Measurements from ENCODE around the gene HS6ST3. TPM values are rescaled to one million over a fixed set of nuclear protein-coding genes. Genes with fewer than 3 reads are reported as not detected.

The HS6ST3 gene
- total RNA-seq, 1 experiment from 2014 or later = not detected

DNA sequence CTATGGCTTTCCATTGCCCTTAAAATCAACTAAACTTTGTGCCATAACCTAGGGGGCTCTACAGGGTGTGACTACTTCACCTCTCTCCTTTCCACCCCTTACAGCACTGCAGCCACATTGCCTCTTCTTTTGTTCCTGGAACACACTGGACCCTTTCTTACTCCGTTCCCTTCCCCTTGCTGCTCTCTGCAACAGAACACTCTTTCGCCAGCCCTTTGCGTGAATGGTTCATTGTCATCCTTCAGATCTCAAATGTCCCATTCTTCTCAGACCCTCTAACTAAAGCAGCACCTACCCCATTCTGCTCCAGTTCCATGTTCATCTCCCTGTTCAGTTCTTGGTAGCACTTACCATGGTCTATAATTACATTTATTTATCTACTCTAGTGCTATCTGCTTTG lies 696.1 kb downstream of the HS6ST3 start:
- intact Hi-C loops (cut with micrococcal nuclease; ENCODE audit: unreplicated experiment) = no loop called here
- CTCF ChIA-PET = no interaction called here
- H3K36me3 ChIP-seq (ENCODE audit: control insufficient read depth, insufficient read depth, low read length) = no peaks in the 10 kb centered on the region
- H3K9me3 ChIP-seq = no peaks in the 10 kb centered on the region
- no peak overlapping the region for H3K4me3 ChIP-seq (ENCODE audit: low read depth, low read length)
- Mint-ChIP-seq H3K36me3 (ENCODE audit: insufficient read depth, unreplicated experiment) (no peaks in the 10 kb centered on the region), H3K4me1 (ENCODE audit: low read depth, unreplicated experiment) (no peaks in the 10 kb centered on the region), H3K27ac (ENCODE audit: unreplicated experiment) (no peak overlapping the region), H3K27me3 (ENCODE audit: insufficient read depth, unreplicated experiment) (peaks cover 17% of the 10 kb centered on the region), H3K4me3 (ENCODE audit: unreplicated experiment) (no peak overlapping the region), H3K9me3 (ENCODE audit: unreplicated experiment) (no peaks in the 10 kb centered on the region)
- no peaks in the 10 kb centered on the region for H3K27me3 ChIP-seq (replicated peaks; ENCODE audit: control insufficient read depth, insufficient read depth, low read length)
- no peaks in the 10 kb centered on the region for H3K4me1 ChIP-seq
- TF ChIP-seq, protein P1, sequence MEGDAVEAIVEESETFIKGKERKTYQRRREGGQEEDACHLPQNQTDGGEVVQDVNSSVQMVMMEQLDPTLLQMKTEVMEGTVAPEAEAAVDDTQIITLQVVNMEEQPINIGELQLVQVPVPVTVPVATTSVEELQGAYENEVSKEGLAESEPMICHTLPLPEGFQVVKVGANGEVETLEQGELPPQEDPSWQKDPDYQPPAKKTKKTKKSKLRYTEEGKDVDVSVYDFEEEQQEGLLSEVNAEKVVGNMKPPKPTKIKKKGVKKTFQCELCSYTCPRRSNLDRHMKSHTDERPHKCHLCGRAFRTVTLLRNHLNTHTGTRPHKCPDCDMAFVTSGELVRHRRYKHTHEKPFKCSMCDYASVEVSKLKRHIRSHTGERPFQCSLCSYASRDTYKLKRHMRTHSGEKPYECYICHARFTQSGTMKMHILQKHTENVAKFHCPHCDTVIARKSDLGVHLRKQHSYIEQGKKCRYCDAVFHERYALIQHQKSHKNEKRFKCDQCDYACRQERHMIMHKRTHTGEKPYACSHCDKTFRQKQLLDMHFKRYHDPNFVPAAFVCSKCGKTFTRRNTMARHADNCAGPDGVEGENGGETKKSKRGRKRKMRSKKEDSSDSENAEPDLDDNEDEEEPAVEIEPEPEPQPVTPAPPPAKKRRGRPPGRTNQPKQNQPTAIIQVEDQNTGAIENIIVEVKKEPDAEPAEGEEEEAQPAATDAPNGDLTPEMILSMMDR (IDR thresholded peaks at IDR 0.05; ENCODE audit: insufficient read depth in 1 of 2, low read depth in 1 of 2, low read length in 1 of 2, severe bottlenecking in 1 of 2, unreplicated experiment in 1 of 2) = no peak
- no TSS peak for BruUV-seq (replicated peaks)
- no peak for DNase-seq
- POLR2A ChIA-PET = no interaction called here

DNA sequence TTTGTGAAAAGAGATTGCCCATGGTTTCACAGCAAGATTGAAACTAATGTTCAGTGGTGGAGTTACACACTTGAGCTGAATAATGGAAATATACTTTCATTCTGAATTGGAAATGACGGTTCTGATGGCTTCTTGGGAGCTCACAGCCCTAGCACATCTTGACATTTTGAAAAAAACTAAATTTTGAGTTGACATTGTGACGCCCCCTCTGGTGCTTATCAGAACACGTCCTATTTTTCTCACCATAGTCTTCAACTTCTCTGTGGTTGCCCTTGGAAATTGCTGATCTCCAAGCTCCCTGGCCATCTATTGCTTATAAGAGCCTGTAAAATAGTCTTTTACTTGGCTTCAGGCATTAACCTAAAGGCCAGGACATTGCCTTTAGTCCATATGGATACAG lies 702.3 kb downstream of the HS6ST3 start:
- Histone ChIP-seq H3K27me3 (replicated peaks; ENCODE audit: control insufficient read depth, insufficient read depth, low read length) (no peaks in the 10 kb centered on the region), H3K4me3 (ENCODE audit: low read depth, low read length) (no peak overlapping the region), H3K36me3 (ENCODE audit: control insufficient read depth, insufficient read depth, low read length) (no peaks in the 10 kb centered on the region), H3K4me1 (no peaks in the 10 kb centered on the region), H3K9me3 (no peaks in the 10 kb centered on the region)
- BruUV-seq (replicated peaks) = no TSS peak
- H3K9me3 Mint-ChIP-seq (ENCODE audit: unreplicated experiment) = no peaks in the 10 kb centered on the region
- H3K4me3 Mint-ChIP-seq (ENCODE audit: unreplicated experiment) = no peak overlapping the region
- no peak overlapping the region for H3K27ac Mint-ChIP-seq (ENCODE audit: unreplicated experiment)
- intact Hi-C loops (cut with micrococcal nuclease; ENCODE audit: unreplicated experiment) = no loop called here
- ChIA-PET CTCF (no interaction called here), POLR2A (no interaction called here)
- H3K36me3 Mint-ChIP-seq (ENCODE audit: insufficient read depth, unreplicated experiment) = no peaks in the 10 kb centered on the region
- TF ChIP-seq, protein P1 (IDR thresholded peaks at IDR 0.05; ENCODE audit: insufficient read depth in 1 of 2, low read depth in 1 of 2, low read length in 1 of 2, severe bottlenecking in 1 of 2, unreplicated experiment in 1 of 2) = no peak
- H3K4me1 Mint-ChIP-seq (ENCODE audit: low read depth, unreplicated experiment) = no peaks in the 10 kb centered on the region
- no peak for DNase-seq
- H3K27me3 Mint-ChIP-seq (ENCODE audit: insufficient read depth, unreplicated experiment) = peaks cover 13% of the 10 kb centered on the region

DNA sequence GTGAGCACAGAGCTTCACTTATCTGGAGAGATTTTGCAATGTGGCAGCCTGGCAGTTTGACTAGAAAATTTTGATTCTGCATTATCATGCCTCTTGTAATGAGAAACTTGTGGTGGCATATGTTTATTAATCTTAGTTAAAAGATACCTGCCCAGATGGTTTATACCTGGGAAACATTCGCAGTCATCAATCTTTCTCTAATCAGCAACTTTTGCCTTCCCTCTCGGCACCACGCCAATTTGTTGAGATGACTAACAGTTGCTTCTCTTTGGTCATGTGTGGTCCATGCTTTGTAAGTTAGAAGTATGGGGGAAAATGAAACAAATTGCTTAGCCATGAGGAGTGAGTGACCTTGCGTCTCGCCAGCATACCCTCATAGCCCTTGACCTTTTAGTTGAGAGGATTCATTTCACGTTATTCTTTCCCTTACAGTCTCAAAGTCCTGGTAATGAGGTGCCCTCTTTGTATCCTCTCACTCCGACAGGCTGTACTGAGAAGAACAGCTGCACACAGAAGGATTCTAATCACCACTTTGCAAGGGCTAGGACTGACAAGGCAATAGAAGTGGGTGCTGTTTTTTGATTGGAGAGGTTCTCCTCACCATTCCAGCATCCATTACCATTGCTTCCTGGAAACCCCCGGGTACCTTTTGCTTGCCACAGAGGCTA lies 703.0 kb downstream of the HS6ST3 start:
- intact Hi-C loops (cut with micrococcal nuclease; ENCODE audit: unreplicated experiment) = no loop called here
- H3K27ac Mint-ChIP-seq (ENCODE audit: unreplicated experiment) = no peak overlapping the region
- H3K27me3 ChIP-seq (replicated peaks; ENCODE audit: control insufficient read depth, insufficient read depth, low read length) = no peaks in the 10 kb centered on the region
- ChIA-PET CTCF (no interaction called here), POLR2A (no interaction called here)
- no peak for DNase-seq
- no TSS peak for BruUV-seq (replicated peaks)
- TF ChIP-seq, protein P1 (IDR thresholded peaks at IDR 0.05; ENCODE audit: insufficient read depth in 1 of 2, low read depth in 1 of 2, low read length in 1 of 2, severe bottlenecking in 1 of 2, unreplicated experiment in 1 of 2) = no peak
- H3K4me1 ChIP-seq = no peaks in the 10 kb centered on the region
- peaks cover 12% of the 10 kb centered on the region for H3K27me3 Mint-ChIP-seq (ENCODE audit: insufficient read depth, unreplicated experiment)
- H3K36me3 ChIP-seq (ENCODE audit: control insufficient read depth, insufficient read depth, low read length) = no peaks in the 10 kb centered on the region
- H3K4me3 ChIP-seq (ENCODE audit: low read depth, low read length) = no peak overlapping the region
- H3K9me3 ChIP-seq = no peaks in the 10 kb centered on the region
- no peaks in the 10 kb centered on the region for H3K9me3 Mint-ChIP-seq (ENCODE audit: unreplicated experiment)
- no peaks in the 10 kb centered on the region for H3K4me1 Mint-ChIP-seq (ENCODE audit: low read depth, unreplicated experiment)
- no peak overlapping the region for H3K4me3 Mint-ChIP-seq (ENCODE audit: unreplicated experiment)
- no peaks in the 10 kb centered on the region for H3K36me3 Mint-ChIP-seq (ENCODE audit: insufficient read depth, unreplicated experiment)
